NCI-H1092 treated with DMSO at 0.1 percent for 48 hours (cell line): ENCODE data around the gene ZMIZ1.

Experiments used
- DNase-seq: peaks from one replicate; lab custom pipeline; 2025; lab: John Stamatoyannopoulos, UW

ZMIZ1 gene

GRCh38 chr10:79140085-79140793 lies 71.5 kb downstream of the ZMIZ1 start:
- no peak for DNase-seq

GRCh38 chr10:79140855-79141254 lies 72.1 kb downstream of the ZMIZ1 start:
- no peak for DNase-seq

DNA sequence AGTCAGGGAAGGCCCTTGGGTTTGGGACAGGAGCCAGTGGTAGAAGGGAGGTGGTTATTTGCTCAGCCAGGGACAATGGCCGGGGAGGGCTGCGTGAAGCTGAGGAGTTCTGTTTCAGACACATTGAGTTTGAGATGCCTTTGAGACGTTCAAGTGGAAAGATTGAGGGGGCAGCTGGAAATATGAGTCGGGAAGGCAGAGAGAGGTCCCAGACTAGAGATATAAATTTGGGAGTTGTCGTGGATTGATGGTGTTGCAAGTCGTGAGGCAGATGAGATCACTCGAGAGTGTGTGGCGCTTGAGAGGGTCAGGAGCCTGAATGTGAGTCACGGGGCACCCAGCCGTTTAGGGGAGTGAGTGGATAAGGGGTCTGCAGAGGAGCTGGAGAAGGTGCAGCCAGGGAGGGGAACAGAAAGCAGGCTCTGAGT lies 73.3 kb downstream of the ZMIZ1 start:
- DNase-seq, result peak; percentile 54

GRCh38 chr10:79142522-79143309 lies 74.0 kb downstream of the ZMIZ1 start:
- no peak for DNase-seq

DNA sequence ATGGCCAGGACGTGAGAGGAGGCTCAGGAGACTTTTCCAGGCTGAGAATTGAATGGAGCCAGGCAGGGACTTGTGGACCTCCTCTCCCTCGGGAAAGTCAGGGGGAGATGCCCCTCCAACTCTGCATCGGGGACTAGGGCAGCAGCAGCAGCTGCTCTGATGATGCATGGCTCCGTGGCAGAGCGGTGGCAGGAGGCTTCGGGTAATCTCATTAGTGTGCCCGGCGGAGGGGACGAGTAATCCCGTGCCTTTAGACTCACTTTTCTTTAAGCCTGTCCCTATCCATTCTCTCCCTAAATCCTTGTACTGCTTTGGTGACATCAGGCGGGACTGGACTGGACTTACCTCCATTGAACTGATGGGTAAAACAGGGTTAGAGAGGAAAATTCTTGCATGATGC lies 75.1 kb downstream of the ZMIZ1 start:
- no peak for DNase-seq

DNA sequence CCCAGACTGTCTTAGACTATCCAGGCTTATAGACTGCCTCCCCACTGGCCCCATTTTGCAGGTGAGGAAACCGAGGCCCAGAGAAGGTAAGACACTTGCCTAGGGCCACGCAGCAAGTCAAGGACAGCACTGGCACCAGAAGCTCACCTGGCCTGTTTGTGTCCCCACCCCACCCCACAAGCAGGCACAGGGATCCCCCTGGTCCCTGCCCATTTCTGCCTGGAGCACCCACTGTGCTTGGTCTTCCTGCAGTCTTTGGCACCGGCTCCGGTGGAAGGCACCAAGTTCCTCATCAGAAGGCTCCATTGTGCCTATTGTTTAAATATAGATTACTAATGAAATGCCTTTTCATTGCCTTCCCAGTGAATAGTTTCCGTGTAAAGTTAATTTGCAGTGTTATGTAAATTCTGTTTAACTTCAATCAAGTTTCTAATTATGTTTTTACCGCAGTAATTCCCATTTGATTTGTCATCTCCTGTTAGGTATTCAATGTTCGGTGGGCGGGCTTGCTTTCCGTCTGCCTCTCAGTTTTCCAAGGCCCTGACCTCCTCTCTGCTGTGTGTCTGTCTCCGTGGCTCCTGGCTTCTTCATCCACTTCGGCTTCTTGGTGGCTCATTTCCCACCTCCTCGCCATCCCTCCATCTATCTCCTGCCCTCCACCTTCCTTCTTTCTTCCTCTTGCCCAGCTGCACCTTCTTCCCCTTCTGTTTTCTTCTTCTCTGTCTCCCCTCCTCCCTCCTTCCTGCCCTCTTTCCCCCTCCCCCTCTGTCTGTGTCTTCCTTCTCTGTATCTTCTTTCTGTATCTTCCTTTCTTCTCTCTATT lies 75.8 kb downstream of the ZMIZ1 start:
- no peak for DNase-seq

GRCh38 chr10:79145174-79145483 lies 76.4 kb downstream of the ZMIZ1 start:
- no peak for DNase-seq

GRCh38 chr10:79145517-79146470 lies 77.0 kb downstream of the ZMIZ1 start:
- no peak for DNase-seq

DNA sequence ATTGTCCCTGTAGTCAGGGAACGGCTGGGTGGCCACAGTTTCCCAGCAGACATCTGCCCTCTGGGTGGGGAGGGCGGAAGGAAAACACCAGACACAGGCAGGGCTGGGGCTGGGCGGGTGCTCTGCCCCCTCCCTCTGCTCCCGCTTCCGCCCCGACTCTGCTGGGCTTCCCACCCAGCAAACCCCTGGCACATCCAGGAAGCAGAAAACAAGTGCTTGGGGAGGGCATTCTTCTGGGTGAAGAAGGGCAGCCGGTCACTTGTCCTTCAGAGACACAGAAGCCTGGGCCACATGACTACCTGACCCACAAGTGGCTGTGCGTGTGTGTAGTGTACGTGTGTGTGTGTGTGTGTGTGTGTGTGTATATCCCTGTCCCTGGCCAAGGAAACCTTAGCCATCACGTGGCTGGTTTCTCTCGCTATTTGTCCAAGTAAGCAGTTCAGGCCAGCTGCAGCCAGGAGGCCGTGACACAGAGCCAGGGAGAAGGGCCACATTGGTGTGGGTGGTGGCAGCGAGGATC lies 77.9 kb downstream of the ZMIZ1 start:
- DNase-seq, result no peak

DNA sequence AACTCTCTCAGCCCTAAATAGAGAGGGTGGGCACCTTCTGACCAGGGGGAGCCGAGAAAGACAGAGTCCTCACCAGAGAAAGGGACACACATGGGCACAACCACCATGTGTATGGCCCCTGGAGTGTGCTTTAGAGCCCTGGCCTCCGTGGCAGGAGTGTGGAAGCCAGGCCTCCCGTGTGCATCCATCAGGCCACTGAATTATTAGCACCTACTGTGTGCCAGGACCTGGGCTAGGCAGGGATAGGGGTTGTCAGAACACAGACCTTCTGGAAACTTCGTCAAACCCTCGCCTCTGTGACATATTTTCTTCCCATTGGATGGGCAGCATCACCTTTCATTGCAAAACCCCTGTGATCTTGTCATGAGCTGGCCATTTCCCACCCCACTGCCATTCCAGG lies 78.5 kb downstream of the ZMIZ1 start:
- DNase-seq, result no peak

- DNase-seq, result peak; percentile 14
Measured at GRCh38 chr10:79147796-79148451, 79.2 kb downstream of the ZMIZ1 start.

DNA sequence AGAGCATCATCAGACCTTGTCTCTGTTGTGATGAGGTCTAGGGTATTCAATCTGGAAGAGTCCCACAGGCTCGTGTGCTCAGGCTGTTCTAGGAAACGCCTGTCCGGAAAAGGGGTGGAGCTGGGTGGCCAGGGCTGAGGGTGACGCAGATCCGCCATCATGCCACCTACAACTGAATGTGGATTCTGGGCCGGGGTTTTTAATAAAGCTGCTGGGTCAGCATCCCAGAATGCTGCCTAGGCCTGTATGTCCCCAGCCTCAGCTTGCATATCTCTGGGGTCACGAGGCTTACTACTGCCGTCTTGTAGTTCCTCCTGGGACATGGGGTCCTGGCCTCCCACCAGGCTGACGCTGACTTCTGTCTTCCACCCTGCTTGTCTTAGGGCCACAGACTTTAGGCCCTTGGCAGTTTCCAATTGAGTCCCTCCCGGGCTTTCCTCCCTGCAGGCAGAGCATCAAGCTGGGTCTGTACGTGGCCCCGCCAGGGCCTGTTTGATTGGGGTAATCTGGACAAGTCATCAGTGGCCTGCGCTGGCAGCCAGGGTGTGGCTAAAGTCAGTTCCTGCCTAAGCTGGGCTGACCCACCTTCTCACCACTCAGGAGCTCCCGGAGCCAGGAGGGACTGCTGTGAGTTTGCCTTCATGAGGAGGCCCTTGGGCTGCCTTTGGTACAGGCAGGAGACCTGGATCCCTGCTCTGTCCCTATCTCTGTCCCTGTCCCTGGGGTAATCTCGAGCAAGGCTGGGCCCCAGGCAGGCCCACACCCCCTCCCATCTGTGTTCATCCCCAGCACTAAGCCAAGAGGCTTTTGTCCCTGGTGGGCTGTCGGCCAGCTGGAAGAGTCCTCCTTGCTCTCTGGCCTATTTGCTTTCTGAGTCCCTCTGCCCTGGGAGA lies 79.9 kb downstream of the ZMIZ1 start:
- peak; percentile 77 for DNase-seq

DNA sequence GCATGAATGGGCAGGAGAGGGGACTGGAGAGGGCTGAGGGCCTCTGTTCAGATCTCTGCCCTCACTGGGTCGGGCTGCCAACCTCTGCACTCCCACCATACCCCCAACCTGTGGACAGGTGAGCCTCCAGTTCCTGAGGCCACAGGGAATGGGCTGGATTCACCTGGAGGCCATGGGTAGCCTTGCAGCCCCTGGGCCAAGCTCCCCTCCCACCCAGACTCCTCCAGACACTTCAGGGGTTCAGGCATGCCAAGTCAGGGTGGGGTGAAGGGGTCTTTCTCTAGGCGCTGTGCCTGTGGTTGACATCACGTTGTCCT lies 80.5 kb downstream of the ZMIZ1 start:
- DNase-seq, result no peak

DNA sequence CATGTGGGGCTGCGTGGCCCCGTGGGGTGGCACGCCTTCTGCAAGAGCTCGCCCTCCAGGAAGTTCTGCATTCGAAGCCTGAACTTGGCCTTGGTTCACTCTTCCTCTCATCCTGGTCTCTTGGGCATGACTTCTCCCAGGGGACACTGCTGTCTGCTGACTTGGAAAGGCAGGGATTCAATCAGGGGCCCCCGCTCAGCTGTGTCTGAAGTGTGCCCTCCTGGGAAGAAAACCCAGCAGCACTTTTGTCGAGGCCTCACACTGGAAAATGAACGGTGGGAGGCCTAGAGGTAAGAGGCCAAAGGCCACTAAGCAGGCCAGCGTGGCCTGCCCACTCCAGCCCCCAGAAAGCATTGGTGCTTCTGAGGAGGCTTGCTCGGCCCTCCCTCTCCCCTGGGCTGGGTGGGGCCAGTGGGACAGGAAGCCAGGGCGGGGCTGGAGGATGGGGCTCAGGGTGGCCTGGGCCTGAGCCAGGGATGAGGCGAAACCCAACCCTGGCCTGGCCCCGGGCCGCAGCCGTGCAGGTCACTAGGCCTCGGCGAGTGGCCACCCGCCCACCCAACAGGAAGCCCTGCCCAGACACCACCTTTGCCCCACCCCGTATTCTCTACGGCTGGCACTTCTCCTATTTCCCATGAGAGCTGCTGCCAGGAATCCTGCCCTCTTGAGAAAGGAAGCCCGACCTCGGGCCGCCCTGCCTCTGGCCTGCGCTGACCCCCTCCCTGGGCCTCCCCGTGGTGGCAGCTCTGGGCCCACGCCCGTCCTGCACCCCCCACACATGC lies 81.1 kb downstream of the ZMIZ1 start:
- DNase-seq, result peak; percentile 46

GRCh38 chr10:79150444-79150754 lies 81.6 kb downstream of the ZMIZ1 start:
- DNase-seq, result no peak

DNA sequence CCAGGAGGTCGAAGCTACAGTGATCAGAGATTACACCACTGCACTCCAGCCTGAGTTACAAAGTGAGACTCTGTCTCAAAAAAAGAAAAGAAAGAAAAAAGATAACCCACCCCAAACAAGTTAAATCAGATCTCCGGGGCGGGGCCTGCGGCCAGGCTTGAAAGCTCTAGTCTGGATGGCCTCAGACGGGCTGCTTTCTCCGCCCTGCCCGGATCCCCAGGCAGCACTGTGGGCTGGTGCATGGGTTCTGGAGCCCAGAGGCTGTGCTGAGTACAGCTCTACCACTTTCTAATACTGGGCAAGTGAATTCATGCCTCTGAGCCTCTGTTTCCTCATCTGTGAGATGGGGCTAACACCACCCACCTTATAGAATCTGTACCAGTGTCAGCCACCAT lies 83.7 kb downstream of the ZMIZ1 start:
- DNase-seq, result no peak

- DNase-seq, result no peak
Measured at GRCh38 chr10:79153745-79154144, 85.0 kb downstream of the ZMIZ1 start.

DNA sequence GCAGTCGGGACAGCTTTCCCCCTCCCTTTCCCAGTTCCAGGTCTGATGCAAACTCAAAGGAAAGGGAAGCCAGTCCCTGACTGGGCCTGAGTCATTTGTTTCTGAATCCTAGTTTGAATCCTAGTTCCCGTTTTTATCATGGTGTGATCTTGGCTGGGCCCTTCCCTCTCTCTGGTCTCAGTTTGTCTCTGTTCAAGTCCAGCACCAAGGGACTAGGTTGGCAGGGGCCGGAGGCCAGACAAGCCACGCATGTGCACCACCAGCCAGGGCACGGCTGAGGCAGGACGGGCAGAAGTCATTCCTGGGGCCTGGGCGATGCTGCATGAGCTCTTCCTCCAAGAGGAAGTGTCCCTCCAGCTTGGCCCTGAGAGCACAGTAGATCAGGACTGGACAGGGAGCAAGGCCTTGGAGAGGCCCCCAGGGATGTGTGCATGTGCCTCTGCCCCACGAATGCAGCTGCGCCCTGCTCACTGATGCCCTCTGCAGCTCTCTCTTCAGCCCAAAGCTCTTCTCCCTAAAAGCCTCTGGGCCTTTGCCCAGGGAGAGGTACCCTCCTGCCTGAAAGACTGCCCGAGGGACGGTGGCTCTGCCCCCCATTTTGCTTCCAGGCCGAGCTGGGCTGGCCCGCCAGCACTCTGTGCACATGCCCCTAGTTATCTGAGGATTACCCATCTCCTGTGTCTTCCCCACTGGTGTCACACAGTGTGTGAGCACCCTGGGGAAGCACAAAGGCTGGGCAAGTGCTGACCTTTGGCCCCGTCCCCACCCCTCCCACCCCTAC lies 86.7 kb downstream of the ZMIZ1 start:
- no peak for DNase-seq
